GM03348 (cell line): ENCODE results near the gene COASY.

Experiments
- DNase-seq: peaks from one replicate; pipeline ENCODE4 v3.0.0; 2012; ENCODE audit warnings: low spot score

The COASY gene

GRCh38 chr17:42613699-42614295 lies 51.8 kb downstream of the COASY start:
- DNase-seq = no peak
